H1 (cell line): ENCODE measurements around the gene IFRD1. TPM values are rescaled to one million over a fixed set of nuclear protein-coding genes. Genes with fewer than 3 reads are reported as not detected.

ENCODE experiments used
- SAP30 ChIP-seq: fragments of 300-600 bp; sonication (generic); IDR thresholded peaks from 2 replicates; pipeline ENCODE4 v1.7.1; 2012; ENCODE audit warnings: low read length, moderate library complexity, mild to moderate bottlenecking, inconsistent platforms; ENCODE audit not compliant: insufficient read depth, insufficient replicate concordance
- polyA plus RNA-seq, 7 experiments: library from polyadenylated mRNA; depleted of rRNA in 3 of 7; stranded (reverse) in 5 of 7; unstranded in 2 of 7; fragments of >200 nt in 5 of 7; fragments of 200-250 nt in 2 of 7; gene quantifications; 1 replicate in 5 of 7; 2 replicates in 1 of 7; 4 replicates in 1 of 7; pipeline versions ENCODE4 v1.2.1 to v1.2.3, GENCODE V29; 2011 to 2013; ENCODE audit warnings: missing spikeins in 2 of 7, mixed read lengths in 2 of 7
- total RNA-seq: library from RNA; stranded (reverse); fragmentation: NEBNext Ultra II Directional; extraction: Animal tissue kit (Norgen Biotek cat#: 25700); gene quantifications from 2 replicates; pipeline ENCODE4 v1.2.1, GENCODE V29; 2021

The IFRD1 gene
- total and polyA plus RNA-seq, 2 of the 8 experiments (the other 6 are each of a cell fraction or from before 2014, with no cell fraction given) = 23.0 to 50.4 TPM

DNA sequence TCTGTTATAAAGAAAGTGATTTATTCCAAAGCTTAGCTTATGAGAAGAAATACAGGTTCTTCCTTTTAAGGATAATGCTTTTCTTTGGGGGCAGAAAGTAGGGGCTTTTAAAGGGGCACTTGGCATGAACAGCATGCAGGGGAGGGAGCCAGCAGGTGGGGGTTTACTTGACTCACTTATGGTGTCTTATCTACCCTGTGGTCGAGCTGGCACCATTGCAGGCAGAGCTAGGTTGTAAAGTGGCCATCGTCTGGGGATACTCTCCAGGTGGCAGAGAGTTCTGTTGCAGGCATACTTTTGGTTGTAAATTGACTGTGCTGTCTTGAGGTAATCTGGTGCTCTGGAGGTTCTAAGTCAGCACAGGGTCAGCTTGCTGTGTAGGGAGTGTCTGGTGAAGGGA lies 26.3 kb upstream of the IFRD1 start (continued):
- TF ChIP-seq SAP30 = no peak
